HG03039 (cell line): ENCODE measurements around the gene YTHDF1.
"Not testable (repeated sequence)": the region's sequence is repeated elsewhere in the genome, so short reads cannot be mapped to it uniquely, and the experiment has no call there.

Experiments used
- ATAC-seq: cut with Tn5 transposase; IDR thresholded peaks from one replicate; pipeline ENCODE4 v1.9.1; 2021; ENCODE audit warnings: mild to moderate bottlenecking, moderate library complexity; ENCODE audit not compliant: unreplicated experiment

Gene YTHDF1

GRCh38 chr20:63228806-63229205 lies 12.9 kb upstream of the YTHDF1 start:
- ATAC-seq: no peak

- ATAC-seq: no peak
Measured at GRCh38 chr20:63227260-63227659, 11.3 kb upstream of the YTHDF1 start.

GRCh38 chr20:63226042-63226943 lies 10.4 kb upstream of the YTHDF1 start:
- ATAC-seq: no peak

GRCh38 chr20:63225082-63225454 lies 9.1 kb upstream of the YTHDF1 start:
- ATAC-seq: no peak

- no peak for ATAC-seq
Measured at GRCh38 chr20:63224412-63225081, 8.6 kb upstream of the YTHDF1 start.

- ATAC-seq: no peak
Measured at GRCh38 chr20:63223826-63224207, 7.9 kb upstream of the YTHDF1 start.

GRCh38 chr20:63223121-63223825 lies 7.3 kb upstream of the YTHDF1 start:
- ATAC-seq: no peak

GRCh38 chr20:63222541-63222940 lies 6.6 kb upstream of the YTHDF1 start:
- no peak for ATAC-seq

GRCh38 chr20:63221400-63222053 lies 5.6 kb upstream of the YTHDF1 start:
- ATAC-seq: not testable (repeated sequence)

- no peak for ATAC-seq
Measured at GRCh38 chr20:63220696-63221399, 4.9 kb upstream of the YTHDF1 start.

GRCh38 chr20:63219866-63220521 lies 4.1 kb upstream of the YTHDF1 start:
- no peak for ATAC-seq

- no peak for ATAC-seq
Measured at GRCh38 chr20:63219447-63219821, 3.5 kb upstream of the YTHDF1 start.

- ATAC-seq: no peak
Measured at GRCh38 chr20:63218701-63219446, 2.9 kb upstream of the YTHDF1 start.

- ATAC-seq: no peak
Measured at GRCh38 chr20:63217706-63218105, 1.8 kb upstream of the YTHDF1 start.

GRCh38 chr20:63216849-63217471 lies 1.0 kb upstream of the YTHDF1 start:
- ATAC-seq: no peak

GRCh38 chr20:63215101-63216040 lies 560 bp downstream of the YTHDF1 start:
- peak; percentile 9 for ATAC-seq

- ATAC-seq: no peak
Measured at GRCh38 chr20:63214514-63214913, 1.4 kb downstream of the YTHDF1 start.

GRCh38 chr20:63212792-63213191 lies 3.1 kb downstream of the YTHDF1 start:
- ATAC-seq: no peak
